GM04504 (cell line): ENCODE measurements around the gene DENND1A.
"Not testable (repeated sequence)": the region's sequence is repeated elsewhere in the genome, so short reads cannot be mapped to it uniquely, and the experiment has no call there.

ENCODE experiments used
- DNase-seq: peaks from one replicate; pipeline ENCODE4 v3.0.0-alpha.2; 2012; ENCODE audit warnings: low read depth

DENND1A gene

DNA sequence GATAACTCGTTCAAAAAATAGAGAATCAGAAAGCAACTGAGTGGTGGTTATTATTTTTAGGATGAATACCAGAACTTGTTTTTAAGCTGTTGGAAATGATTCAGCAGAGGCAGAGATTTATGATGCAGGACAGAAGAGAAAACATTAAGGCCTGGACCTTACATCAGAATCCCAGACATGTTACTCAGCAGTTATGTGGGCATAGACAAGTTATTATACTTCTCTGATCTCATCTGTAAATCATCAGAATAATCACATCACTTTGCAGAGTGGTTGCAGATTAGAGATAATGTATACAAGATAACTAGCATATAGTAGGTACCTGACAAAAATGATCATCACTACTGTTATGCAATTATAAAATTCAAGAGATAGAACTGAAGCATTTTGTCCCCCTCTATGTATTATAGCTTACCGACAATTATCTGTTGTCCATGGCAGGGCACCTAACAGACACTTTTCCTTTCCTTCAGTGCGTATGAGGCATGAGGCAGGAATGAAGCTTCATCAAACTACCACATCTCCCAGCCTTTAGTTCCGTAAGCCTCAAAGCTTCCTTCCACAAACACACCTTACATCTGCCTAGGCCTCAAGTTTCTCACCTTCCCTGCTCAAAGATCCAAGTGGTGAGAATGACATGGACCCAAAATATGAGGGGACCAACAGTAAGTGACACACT lies 165.9 kb downstream of the DENND1A start:
- DNase-seq: peak; percentile 56

DNA sequence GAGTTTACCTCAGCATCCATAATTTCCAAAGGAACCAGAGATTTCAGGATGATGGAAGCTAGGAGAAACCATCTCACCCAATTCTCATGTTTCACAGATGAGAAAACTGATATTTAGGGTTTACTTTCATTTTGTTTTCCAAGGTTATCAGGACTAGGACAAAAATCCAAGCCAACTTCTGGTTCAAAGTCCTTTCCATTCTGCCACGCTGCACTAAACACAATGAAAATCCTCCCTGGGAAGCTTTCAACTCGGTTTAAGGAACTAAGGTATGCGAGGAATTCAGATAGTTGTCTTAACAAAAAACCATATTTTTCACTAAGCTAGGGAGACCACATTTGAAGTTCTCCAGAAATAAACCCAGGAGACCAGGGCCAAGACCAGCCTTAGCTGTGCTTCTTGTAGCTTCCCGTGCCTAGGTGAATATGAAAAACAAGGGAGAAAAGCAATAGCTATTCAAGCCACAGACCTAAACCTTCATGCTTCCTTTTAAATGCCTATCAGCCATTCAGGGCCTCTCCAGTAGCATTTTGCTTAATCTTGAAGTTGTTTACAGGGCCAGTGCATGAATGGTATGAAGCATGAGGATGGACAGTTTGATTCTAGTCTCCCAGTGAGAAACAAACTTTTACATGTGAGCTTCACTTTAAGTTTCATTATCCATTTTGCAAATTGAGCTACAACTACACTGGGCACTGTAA lies 167.9 kb downstream of the DENND1A start:
- DNase-seq: no peak

- no peak for DNase-seq
Measured at GRCh38 chr9:123757960-123758359, 172.0 kb downstream of the DENND1A start.

- no peak for DNase-seq
Measured at GRCh38 chr9:123757547-123757946, 172.4 kb downstream of the DENND1A start.

GRCh38 chr9:123756484-123757106 lies 173.3 kb downstream of the DENND1A start:
- no peak for DNase-seq

- no peak for DNase-seq
Measured at GRCh38 chr9:123753669-123754258, 176.2 kb downstream of the DENND1A start.

- no peak for DNase-seq
Measured at GRCh38 chr9:123753016-123753415, 176.9 kb downstream of the DENND1A start.

DNA sequence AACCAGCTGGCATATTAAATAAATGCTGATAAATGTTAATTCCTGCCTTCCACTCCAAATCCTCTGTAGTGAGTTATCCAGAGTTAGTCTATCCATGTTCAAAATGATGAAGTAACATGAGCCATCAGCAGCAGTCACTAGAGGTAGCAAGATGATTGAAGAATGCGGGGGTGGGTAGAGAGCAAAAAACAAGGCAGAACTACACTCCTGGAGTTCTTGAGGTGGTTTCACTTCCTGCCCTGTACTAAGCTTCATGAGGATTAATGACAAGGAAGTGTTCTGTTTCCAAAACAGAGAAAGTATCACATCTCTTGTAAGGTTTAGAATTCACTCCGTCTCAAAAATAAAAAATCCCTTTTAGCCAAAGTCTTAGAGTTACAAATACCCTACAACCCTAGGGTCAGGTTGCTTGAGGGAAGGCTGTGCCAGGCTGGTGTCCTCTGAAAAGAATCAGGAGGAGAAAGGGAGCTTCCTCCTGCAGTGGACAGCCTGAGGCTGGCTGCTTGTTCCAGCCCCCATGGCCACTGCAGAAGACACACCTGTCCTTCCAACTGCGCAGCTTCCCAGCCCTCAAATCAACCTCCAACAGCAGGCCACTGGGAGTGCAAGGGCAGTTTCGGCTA lies 180.2 kb downstream of the DENND1A start:
- DNase-seq: no peak

DNA sequence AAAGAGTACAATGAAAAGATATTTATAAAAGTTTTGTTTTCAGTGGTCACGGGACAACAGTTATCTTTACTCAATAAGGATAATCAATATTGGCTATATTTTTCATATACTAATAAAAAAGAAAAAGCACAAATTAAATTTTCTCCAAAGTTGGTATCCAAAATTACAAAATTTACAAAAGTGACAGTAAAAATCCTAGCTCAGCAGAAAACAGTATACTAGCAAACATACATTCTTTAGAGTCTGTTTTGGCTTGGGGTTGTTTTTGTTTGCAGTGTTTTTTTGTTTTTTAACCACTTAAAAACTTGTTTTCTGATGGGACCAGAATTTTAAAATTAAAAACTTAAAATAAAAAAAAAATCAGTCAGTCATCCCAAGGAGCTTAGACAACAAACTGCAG lies 183.2 kb downstream of the DENND1A start:
- no peak for DNase-seq

GRCh38 chr9:123745933-123746332 lies 184.0 kb downstream of the DENND1A start:
- no peak for DNase-seq

DNA sequence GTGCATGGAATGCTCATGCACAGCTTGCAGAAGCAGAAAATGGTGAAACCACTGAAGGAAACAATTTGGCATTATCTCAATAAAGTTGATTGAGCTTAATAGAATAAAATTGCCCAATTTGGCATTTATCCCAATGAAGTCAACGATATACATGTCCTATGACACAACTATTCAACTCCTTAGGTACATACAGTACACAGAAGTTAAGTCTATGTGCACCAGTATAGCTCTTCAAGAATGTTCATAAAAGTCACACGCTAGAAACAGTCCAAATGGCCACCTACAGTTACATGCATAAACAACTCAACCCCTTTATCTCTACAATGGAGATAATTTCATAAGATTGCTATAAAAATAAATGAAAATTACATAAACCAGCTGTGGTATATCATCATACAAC lies 184.5 kb downstream of the DENND1A start:
- no peak for DNase-seq

- DNase-seq: no peak
Measured at GRCh38 chr9:123743737-123744136, 186.2 kb downstream of the DENND1A start.

GRCh38 chr9:123742009-123742767 lies 187.7 kb downstream of the DENND1A start:
- no peak for DNase-seq

- no peak for DNase-seq
Measured at GRCh38 chr9:123741214-123741613, 188.7 kb downstream of the DENND1A start.

- DNase-seq: no peak
Measured at GRCh38 chr9:123739902-123740301, 190.0 kb downstream of the DENND1A start.

DNA sequence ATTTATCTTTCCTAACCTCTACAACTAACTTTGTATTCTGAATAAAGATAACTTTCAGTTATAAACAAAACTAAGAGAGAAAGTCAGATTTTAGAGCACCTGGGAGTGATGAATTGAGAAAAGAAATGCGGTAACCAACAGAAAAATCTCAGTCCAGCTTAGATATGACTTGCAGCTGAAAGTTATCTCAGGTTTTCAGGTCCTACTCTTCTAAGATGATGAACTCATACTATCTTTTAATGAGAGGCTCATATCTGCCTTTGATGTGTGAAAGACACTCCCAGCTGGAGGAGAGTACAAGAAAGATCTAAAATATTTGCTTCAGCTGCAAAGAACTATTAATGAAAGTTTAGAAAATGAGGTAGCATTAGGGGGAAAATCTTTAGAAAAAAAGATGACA lies 190.5 kb downstream of the DENND1A start:
- no peak for DNase-seq

GRCh38 chr9:123738648-123739047 lies 191.3 kb downstream of the DENND1A start:
- DNase-seq: no peak

DNA sequence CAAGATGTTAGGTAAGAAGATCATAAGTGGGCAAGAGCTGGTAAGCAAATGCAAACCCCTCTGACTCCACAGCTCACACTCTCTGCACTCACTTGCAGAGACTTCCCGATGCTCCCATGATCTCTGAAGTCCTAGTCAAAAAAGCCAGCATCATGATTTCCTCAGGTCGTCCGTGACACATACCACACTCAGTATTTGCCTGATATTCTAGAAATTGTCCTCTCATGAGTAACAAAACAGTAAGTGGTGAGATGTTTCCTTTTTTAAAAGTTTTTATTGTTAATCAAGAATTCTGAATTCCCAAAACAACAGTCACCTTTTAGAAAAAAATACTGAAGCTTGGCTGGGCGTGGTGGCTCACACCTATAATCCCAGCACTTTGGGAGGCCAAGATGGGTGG lies 194.6 kb downstream of the DENND1A start:
- no peak for DNase-seq

DNA sequence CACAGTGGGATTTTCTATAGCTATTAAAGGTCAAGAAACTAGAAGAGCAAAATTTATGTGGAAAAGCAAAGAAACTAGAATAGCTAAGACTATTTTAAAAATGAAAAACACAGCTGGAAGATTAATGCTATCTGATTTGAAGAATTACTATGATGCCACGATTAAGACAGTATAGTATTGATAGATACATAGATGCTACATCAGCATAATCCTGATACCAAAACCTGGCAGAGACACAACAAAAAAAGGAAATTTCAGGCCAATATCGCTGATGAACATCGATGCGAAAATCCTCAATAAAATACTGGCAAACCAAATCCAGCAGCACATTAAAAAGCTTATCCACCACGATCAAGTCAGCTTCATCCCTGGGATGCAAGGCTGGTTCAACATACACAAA lies 201.4 kb downstream of the DENND1A start:
- not testable (repeated sequence) for DNase-seq

DNA sequence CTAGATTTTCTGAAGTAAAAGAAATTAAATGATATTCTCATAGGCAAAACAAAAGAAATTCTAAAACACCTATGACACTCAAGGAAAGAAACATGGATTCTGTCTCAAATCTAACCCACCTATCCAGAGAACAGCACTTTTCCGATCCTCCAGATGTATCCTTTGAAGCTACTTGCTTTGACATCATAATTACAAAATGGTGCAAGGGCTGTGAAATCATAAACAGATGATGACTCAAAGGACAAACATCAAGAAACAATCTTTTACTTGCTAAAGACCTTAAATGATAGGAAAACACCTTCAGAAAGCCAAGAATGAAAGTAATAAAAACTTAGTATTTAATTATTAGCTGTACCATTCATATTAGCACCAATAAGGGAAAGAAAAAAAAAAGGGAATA lies 202.6 kb downstream of the DENND1A start:
- DNase-seq: no peak

DNA sequence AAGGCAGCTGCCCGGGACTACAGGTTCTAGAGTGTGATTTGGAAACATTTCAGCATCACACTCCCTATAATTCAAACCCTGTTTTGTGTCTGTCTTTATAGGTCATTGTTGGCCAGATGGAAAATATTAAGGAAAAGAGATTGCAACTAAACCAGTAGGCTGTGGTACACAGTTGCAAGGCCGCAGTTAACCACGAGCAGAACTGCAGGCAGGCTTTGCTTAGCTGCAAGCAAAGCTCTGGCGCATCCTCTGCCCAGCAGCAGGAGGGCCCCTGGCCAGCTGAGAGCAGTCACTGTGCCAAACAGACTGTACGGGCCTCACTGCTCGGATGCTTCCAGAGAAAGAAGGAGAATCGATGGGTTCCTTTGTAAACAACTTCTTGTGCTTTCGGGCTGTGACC lies 204.5 kb downstream of the DENND1A start:
- peak; percentile 38 for DNase-seq
